ENCODE data around the gene CLEC7A. TPM values are rescaled to one million over a fixed set of nuclear protein-coding genes. Genes with fewer than 3 reads are reported as not detected.

The CLEC7A gene
- total RNA-seq, 1 experiment from 2014 or later = not detected

GRCh38 chr12:10113920-10114319, 16.1 kb downstream of the CLEC7A start:
- intact Hi-C loops (cut with micrococcal nuclease; ENCODE audit: unreplicated experiment) (no loop called here), in situ Hi-C loops (cut with HindIII; ENCODE audit: low pct_unique_long_range_greater_than_20kb, low sequenced_read_pairs) (no loop called here)
- no peak overlapping the region for H3K27ac ChIP-seq (ENCODE audit: low read length)
- TF ChIP-seq SIN3A (IDR thresholded peaks at IDR 0.05; ENCODE audit: borderline replicate concordance, insufficient read depth, low read depth, low read length) (no peak), CTCF (IDR thresholded peaks at IDR 0.05) (no peak), REST (IDR thresholded peaks at IDR 0.05; ENCODE audit: insufficient read depth in 1 of 2, low read depth in 2 of 2, low read length in 1 of 2) (no peak), POLR2AphosphoS5 (IDR thresholded peaks at IDR 0.05; ENCODE audit: low read depth, low read length) (no peak), TCF7L2 (IDR thresholded peaks at IDR 0.05; ENCODE audit: low read depth, low read length) (no peak)
- no peaks in the 10 kb centered on the region for H3K4me1 ChIP-seq (ENCODE audit: control insufficient read depth, insufficient read depth, low read length)
- ATAC-seq (no peak), DNase-seq (ENCODE audit: low read depth, low spot score) (no peak)
- no peaks in the 10 kb centered on the region for H3K36me3 ChIP-seq (ENCODE audit: control insufficient read depth, insufficient read depth, low read length)
- CTCF ChIA-PET = interaction anchor here (0.6 kb wide), 2 partner anchors 29 to 772 kb away, joined by 5 to 7 read pairs; no protein-coding TSS in a partner anchor
- no peaks in the 10 kb centered on the region for H3K27me3 ChIP-seq (ENCODE audit: control insufficient read depth, insufficient read depth, low read length)
- no peaks in the 10 kb centered on the region for H3K9me3 ChIP-seq (ENCODE audit: control insufficient read depth, insufficient read depth, low read depth, low read length)
- POLR2A ChIA-PET = no interaction called here
- no TSS peak for BruUV-seq (replicated peaks)
- no peak overlapping the region for H3K4me3 ChIP-seq (ENCODE audit: low read depth in 2 of 2, low read length in 2 of 2)

GRCh38 chr12:10113075-10113474, 16.9 kb downstream of the CLEC7A start:
- ATAC-seq (no peak), DNase-seq (ENCODE audit: low read depth, low spot score) (no peak)
- in situ Hi-C loops (cut with HindIII; ENCODE audit: low pct_unique_long_range_greater_than_20kb, low sequenced_read_pairs) (no loop called here), intact Hi-C loops (cut with micrococcal nuclease; ENCODE audit: unreplicated experiment) (no loop called here)
- ChIA-PET CTCF (no interaction called here), POLR2A (no interaction called here)
- H3K4me1 ChIP-seq (ENCODE audit: control insufficient read depth, insufficient read depth, low read length) = no peaks in the 10 kb centered on the region
- no peak overlapping the region for H3K27ac ChIP-seq (ENCODE audit: low read length)
- no peaks in the 10 kb centered on the region for H3K27me3 ChIP-seq (ENCODE audit: control insufficient read depth, insufficient read depth, low read length)
- H3K9me3 ChIP-seq (ENCODE audit: control insufficient read depth, insufficient read depth, low read depth, low read length) = no peaks in the 10 kb centered on the region
- H3K36me3 ChIP-seq (ENCODE audit: control insufficient read depth, insufficient read depth, low read length) = no peaks in the 10 kb centered on the region
- BruUV-seq (replicated peaks) = no TSS peak
- H3K4me3 ChIP-seq (ENCODE audit: low read depth in 2 of 2, low read length in 2 of 2) = no peak overlapping the region
- TF ChIP-seq TCF7L2 (IDR thresholded peaks at IDR 0.05; ENCODE audit: low read depth, low read length) (no peak), CTCF (IDR thresholded peaks at IDR 0.05) (no peak), POLR2AphosphoS5 (IDR thresholded peaks at IDR 0.05; ENCODE audit: low read depth, low read length) (no peak), REST (IDR thresholded peaks at IDR 0.05; ENCODE audit: insufficient read depth in 1 of 2, low read depth in 2 of 2, low read length in 1 of 2) (no peak)

Data from Panc1 (cell line).